HG03159 (cell line): ENCODE data around the gene ZSCAN10.

Source experiments
- ATAC-seq: cut with Tn5 transposase; IDR thresholded peaks from one replicate; pipeline ENCODE4 v1.9.1; 2021; ENCODE audit warnings: mild to moderate bottlenecking, moderate library complexity; ENCODE audit not compliant: unreplicated experiment

ZSCAN10 gene

DNA sequence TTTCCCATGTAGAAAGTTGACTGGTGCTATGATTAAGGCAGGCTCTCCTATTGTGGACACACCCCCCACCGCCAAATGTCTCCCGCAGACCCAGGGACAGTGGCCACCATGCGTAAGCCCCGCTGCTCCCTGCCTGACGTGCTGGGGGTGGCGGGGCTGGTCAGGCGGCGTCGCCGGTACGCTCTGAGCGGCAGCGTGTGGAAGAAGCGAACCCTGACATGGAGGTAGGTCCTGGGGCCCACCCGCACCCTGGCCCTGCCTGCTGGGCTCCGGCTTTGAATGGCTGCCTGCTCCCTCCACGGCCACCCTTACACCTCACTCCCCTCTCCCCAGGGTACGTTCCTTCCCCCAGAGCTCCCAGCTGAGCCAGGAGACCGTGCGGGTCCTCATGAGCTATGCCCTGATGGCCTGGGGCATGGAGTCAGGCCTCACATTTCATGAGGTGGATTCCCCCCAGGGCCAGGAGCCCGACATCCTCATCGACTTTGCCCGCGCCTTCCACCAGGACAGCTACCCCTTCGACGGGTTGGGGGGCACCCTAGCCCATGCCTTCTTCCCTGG lies 49.1 kb downstream of the ZSCAN10 start:
- no peak for ATAC-seq

GRCh38 chr16:3047387-3047720 lies 51.7 kb downstream of the ZSCAN10 start:
- no peak for ATAC-seq

DNA sequence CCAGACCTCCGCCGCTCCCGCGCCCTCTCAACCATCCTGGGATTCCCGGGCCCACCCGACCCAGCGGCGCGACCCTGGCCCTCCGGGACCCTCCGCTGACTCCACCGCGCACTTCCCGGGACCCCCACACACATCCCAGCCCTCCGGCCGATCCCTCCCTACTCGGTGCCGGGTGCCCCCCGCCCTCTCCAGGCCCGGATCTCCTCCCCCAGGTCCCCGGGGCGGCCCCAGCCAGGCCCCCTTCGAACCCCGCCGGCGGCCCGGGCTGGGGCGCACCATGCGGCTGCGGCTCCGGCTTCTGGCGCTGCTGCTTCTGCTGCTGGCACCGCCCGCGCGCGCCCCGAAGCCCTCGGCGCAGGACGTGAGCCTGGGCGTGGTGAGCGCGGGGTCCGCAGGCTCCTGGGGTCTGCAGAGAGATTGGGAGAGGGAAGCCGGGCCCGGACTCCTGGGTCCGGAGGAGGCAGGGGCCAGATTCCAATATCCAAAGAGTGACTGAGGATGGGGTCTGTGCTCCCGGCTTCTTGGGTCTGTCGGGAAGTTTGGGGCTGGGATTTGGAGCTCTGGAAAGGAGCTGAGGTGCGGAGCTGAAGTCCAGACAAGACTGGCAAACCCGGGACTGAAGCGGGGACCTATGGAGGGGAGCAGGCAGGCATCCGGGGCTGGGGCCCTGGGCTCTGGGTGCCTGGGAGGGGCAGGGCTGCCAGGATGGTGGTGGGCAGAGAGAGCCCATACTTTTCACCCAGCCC lies 52.3 kb downstream of the ZSCAN10 start:
- no peak for ATAC-seq

GRCh38 chr16:3045758-3046640 lies 53.1 kb downstream of the ZSCAN10 start, which contains the start of gene MMP25:
MMP25 (plus strand) TSS chr16:3046561; CDS start chr16:3046918, 357 bp downstream.
- no peak for ATAC-seq

GRCh38 chr16:3044708-3045107 lies 54.4 kb downstream of the ZSCAN10 start:
- ATAC-seq = no peak

DNA sequence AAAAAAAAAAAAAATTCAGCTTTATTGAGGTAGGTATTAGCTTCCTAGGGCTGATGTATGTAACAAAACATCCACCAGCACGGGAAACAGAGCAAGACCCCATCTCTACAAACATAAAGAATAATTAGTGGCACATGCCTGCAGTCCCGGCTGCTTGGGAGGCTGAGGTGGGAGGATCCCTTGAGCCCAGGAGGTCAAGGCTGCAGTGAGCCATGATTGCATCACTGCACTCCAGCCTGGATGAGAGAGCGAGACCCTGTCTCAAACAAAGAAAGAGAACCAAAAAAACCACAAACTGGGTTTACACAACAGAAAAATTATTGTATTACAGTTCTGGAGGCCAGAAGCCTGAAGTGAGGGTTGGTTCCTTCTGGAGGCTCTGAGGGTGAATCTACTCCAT lies 56.7 kb downstream of the ZSCAN10 start:
- no peak for ATAC-seq

DNA sequence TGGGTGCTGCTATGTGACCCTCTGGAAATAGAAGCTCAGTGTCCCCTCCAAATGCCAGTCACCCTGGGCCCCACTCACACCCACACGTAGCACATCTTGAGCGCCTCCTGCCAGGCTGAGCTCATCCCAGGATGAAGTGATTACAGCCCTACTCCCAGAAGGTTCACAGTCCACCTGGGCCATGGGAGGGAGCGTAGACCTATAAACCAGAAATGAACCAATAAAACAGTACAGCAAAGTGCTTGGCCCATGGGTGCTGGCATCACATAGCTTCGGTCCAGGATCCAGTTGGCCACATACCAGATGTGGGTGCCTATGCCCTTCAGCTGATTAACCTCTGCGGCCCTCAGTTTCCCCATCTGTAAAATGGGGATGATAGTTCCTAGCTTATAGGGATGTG lies 60.2 kb downstream of the ZSCAN10 start:
- no peak for ATAC-seq
